DND-41 (cell line): Measurements from ENCODE around the gene PHETA2.
"Not testable (repeated sequence)": the region's sequence is repeated elsewhere in the genome, so short reads cannot be mapped to it uniquely, and the experiment has no call there.

ENCODE experiments used
- ATAC-seq: fragments of 200-7000 bp; cut with Tn5 transposase; 3 replicates; pipeline ENCODE4 v1.9.1; 2021; ENCODE audit warnings: low read depth; ENCODE audit not compliant: insufficient read depth
- DNase-seq: peaks from one replicate; pipeline ENCODE4 v3.0.0-alpha.2; 2020
- H2AFZ ChIP-seq: 2 replicates; pipeline ENCODE4 v1.6.0; 2012; ENCODE audit warnings: low read depth, low read length
- H3K27ac ChIP-seq: 2 replicates; pipeline ENCODE4 v1.5.1; 2012; ENCODE audit warnings: low read length, inconsistent platforms
- H3K27me3 ChIP-seq: fragments of 200-600 bp; sonication (generic); 2 replicates; pipeline ENCODE4 v1.6.0; 2012; ENCODE audit warnings: low read length, mild to moderate bottlenecking, inconsistent platforms; ENCODE audit not compliant: insufficient read depth, poor library complexity
- H3K36me3 ChIP-seq: 2 replicates; pipeline ENCODE4 v1.5.1; 2012; ENCODE audit warnings: low read length, inconsistent platforms; ENCODE audit not compliant: insufficient read depth
- H3K4me1 ChIP-seq: 2 replicates; pipeline ENCODE4 v1.5.1; 2012; ENCODE audit warnings: mild to moderate bottlenecking, low read length; ENCODE audit not compliant: insufficient read depth
- H3K4me2 ChIP-seq: 2 replicates; pipeline ENCODE4 v1.6.0; 2012; ENCODE audit warnings: mild to moderate bottlenecking, moderate library complexity, low read length, inconsistent platforms; ENCODE audit not compliant: insufficient read depth
- H3K4me3 ChIP-seq, 2 experiments: fragments of 200-600 bp in 1 of 2; shearing (Covaris generic) in 1 of 2; 2 replicates each; pipeline ENCODE4 v1.5.1; 2012 to 2016; ENCODE audit warnings: inconsistent platforms in 2 of 2, low read length in 2 of 2, mild to moderate bottlenecking in 2 of 2, low read depth in 1 of 2, moderate library complexity in 1 of 2
- H3K79me2 ChIP-seq: 2 replicates; pipeline ENCODE4 v1.6.0; 2012; ENCODE audit warnings: low read length, inconsistent platforms; ENCODE audit not compliant: insufficient read depth
- H3K9ac ChIP-seq: 2 replicates; pipeline ENCODE4 v1.6.0; 2012; ENCODE audit warnings: low read depth, mild to moderate bottlenecking, inconsistent platforms, low read length, moderate library complexity
- H3K9me3 ChIP-seq: 2 replicates; pipeline ENCODE4 v1.5.1; 2012; ENCODE audit warnings: low read length, moderate library complexity, mild to moderate bottlenecking, inconsistent platforms; ENCODE audit not compliant: insufficient read depth, severe bottlenecking
- H4K20me1 ChIP-seq: 2 replicates; pipeline ENCODE4 v1.6.0; 2012; ENCODE audit warnings: low read length; ENCODE audit not compliant: insufficient read depth
- CTCF ChIP-seq: IDR thresholded peaks from 2 replicates; pipeline ENCODE4 v1.5.1; 2012; ENCODE audit warnings: borderline replicate concordance, low read length, moderate library complexity, mild to moderate bottlenecking; ENCODE audit not compliant: poor library complexity, severe bottlenecking; ENCODE audit errors: extremely low read depth
- EZH2 ChIP-seq: IDR thresholded peaks from 3 replicates; pipeline ENCODE4 v1.6.1; 2012; ENCODE audit warnings: borderline replicate concordance, low read depth, mild to moderate bottlenecking, moderate library complexity, low read length, inconsistent platforms; ENCODE audit not compliant: severe bottlenecking

The PHETA2 gene

GRCh38 chr22:42108848-42109247 lies 34.8 kb downstream of the PHETA2 start:
- no peaks in the 10 kb centered on the region for H3K4me1 ChIP-seq
- no peak overlapping the region for H3K4me2 ChIP-seq
- DNase-seq = no peak
- no peaks in the 10 kb centered on the region for H3K27me3 ChIP-seq
- ATAC-seq = no peak
- H3K27ac ChIP-seq = no peak overlapping the region
- H3K4me3 ChIP-seq = no peak overlapping the region
- no peaks in the 10 kb centered on the region for H3K79me2 ChIP-seq
- no peaks in the 10 kb centered on the region for H3K36me3 ChIP-seq
- H2AFZ ChIP-seq = no peak overlapping the region
- H4K20me1 ChIP-seq = no peaks in the 10 kb centered on the region
- H3K9me3 ChIP-seq = peaks cover 15% of the 10 kb centered on the region
- H3K9ac ChIP-seq = no peak overlapping the region
- no peak for TF ChIP-seq EZH2
- no peak for TF ChIP-seq CTCF

- Histone ChIP-seq H3K27ac (no peak overlapping the region), H3K4me2 (no peak overlapping the region), H3K79me2 (no peaks in the 10 kb centered on the region), H2AFZ (no peak overlapping the region), H3K27me3 (no peaks in the 10 kb centered on the region), H3K9me3 (peaks cover 26% of the 10 kb centered on the region), H3K36me3 (0 out of 2 replicates have a peak, but pooled peaks cover 2% of the 10 kb centered on the region), H3K9ac (no peak overlapping the region), H3K4me3 (no peak overlapping the region), H4K20me1 (no peaks in the 10 kb centered on the region), H3K4me1 (no peaks in the 10 kb centered on the region)
- no peak for ATAC-seq
- TF ChIP-seq EZH2 = no peak
- DNase-seq = no peak
Measured at GRCh38 chr22:42111798-42112197, 37.8 kb downstream of the PHETA2 start.

GRCh38 chr22:42112793-42113192 lies 38.7 kb downstream of the PHETA2 start:
- peaks cover 26% of the 10 kb centered on the region for H3K9me3 ChIP-seq
- ATAC-seq, DNase-seq, H3K9ac ChIP-seq, H4K20me1 ChIP-seq, H3K4me1 ChIP-seq, H3K79me2 ChIP-seq, H3K27me3 ChIP-seq, H3K27ac ChIP-seq, H2AFZ ChIP-seq, H3K4me2 ChIP-seq, H3K36me3 ChIP-seq, H3K4me3 ChIP-seq: not testable (repeated sequence)
- TF ChIP-seq CTCF = peak; percentile 17

GRCh38 chr22:42114721-42115120 lies 40.7 kb downstream of the PHETA2 start:
- H3K79me2 ChIP-seq = no peaks in the 10 kb centered on the region
- no peak for ATAC-seq
- H3K27me3 ChIP-seq = no peaks in the 10 kb centered on the region
- no peaks in the 10 kb centered on the region for H4K20me1 ChIP-seq
- H3K9me3 ChIP-seq = peaks cover 26% of the 10 kb centered on the region
- H3K9ac ChIP-seq = no peak overlapping the region
- no peak for DNase-seq
- 0 out of 2 replicates have a peak, but pooled peaks cover 2% of the 10 kb centered on the region for H3K36me3 ChIP-seq
- H3K4me3 ChIP-seq = no peak overlapping the region
- H3K4me1 ChIP-seq = peaks cover 10% of the 10 kb centered on the region
- no peak overlapping the region for H2AFZ ChIP-seq
- TF ChIP-seq EZH2 (no peak), CTCF (no peak)
- H3K4me2 ChIP-seq = no peak overlapping the region
- no peak overlapping the region for H3K27ac ChIP-seq

DNA sequence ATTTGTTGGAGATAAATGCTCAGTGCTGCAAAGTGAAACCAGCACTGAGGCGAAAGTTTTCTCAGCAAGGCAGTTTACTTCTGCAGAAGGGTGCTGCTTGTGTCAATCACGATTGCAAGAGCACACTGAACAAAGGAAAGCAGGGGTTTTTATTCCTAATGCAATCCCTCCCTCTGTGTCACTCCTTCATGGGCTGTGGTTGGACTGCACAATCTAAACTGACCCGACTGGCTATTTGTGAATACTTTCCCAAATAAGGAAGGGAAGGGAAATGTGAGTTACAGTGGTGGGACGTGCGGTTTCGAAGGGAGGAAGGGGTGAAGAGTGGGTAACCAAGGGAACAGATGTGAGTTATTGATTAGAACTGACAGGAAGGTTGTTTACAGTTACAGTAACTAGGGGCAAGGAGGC lies 41.4 kb downstream of the PHETA2 start:
- not testable (repeated sequence) for H3K36me3 ChIP-seq, H3K27ac ChIP-seq, H3K79me2 ChIP-seq, H3K27me3 ChIP-seq, H3K9ac ChIP-seq, ATAC-seq, H3K4me3 ChIP-seq, H2AFZ ChIP-seq, H3K4me2 ChIP-seq, DNase-seq, H4K20me1 ChIP-seq
- peaks cover 17% of the 10 kb centered on the region for H3K4me1 ChIP-seq
- H3K9me3 ChIP-seq = peaks cover 26% of the 10 kb centered on the region
